HG03432 (cell line): Measurements from ENCODE around the gene SYT9.

ENCODE experiments used
- ATAC-seq: cut with Tn5 transposase; IDR thresholded peaks from one replicate; pipeline ENCODE4 v1.9.1; 2021; ENCODE audit warnings: mild to moderate bottlenecking, moderate library complexity; ENCODE audit not compliant: unreplicated experiment

SYT9 gene, protein sequence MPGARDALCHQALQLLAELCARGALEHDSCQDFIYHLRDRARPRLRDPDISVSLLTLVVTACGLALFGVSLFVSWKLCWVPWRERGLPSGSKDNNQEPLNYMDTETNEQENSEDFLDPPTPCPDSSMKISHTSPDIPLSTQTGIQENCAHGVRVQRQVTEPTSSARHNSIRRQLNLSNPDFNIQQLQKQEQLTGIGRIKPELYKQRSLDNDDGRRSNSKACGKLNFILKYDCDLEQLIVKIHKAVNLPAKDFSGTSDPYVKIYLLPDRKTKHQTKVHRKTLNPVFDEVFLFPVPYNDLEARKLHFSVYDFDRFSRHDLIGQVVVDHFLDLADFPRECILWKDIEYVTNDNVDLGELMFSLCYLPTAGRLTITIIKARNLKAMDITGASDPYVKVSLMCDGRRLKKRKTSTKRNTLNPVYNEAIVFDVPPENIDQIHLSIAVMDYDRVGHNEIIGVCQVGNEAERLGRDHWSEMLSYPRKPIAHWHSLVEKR

DNA sequence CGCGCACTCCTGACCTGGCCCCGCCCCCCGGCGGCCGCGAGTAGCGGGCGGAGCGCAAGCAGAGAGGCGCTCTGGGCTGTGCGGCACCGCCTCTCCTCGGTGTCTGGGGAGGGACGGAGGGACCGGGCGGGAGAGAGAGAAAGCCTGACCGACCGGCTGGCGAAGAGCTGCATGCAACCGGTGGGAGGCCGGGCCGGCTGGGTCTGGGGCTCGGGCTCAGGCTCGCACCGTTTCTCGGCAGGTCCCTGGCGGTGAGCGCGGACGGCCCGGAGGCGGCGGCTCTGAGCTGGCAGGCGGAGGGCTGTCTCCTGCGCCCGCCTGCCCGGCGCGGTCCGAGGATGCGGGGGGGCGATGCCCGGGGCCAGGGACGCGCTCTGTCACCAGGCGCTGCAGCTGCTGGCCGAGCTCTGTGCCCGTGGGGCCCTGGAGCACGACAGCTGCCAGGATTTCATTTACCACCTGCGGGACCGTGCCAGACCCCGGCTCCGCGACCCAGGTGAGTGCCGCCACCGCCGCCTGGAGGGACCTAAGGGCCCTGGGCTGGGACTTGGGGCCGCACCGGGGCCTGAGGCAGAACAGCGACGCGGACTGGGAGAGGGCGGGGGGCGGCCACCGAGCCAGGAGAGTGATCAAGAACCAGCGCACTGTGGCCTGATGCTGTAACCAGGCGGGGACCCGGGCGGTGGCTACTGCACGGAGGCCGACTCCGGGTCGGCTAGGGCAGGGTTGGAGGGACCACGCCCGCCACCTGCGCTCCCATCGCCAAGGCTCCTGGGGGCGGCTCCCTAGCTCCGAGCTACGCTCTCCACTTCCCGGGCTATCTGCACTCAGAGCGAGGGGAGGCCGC, at the start of gene SYT9:
Gene SYT9, plus strand, starts transcription at position 69 of the 847 bp plus-strand sequence. Its CDS starts 283 bp downstream, at position 352.
- peak; percentile 86 for ATAC-seq

DNA sequence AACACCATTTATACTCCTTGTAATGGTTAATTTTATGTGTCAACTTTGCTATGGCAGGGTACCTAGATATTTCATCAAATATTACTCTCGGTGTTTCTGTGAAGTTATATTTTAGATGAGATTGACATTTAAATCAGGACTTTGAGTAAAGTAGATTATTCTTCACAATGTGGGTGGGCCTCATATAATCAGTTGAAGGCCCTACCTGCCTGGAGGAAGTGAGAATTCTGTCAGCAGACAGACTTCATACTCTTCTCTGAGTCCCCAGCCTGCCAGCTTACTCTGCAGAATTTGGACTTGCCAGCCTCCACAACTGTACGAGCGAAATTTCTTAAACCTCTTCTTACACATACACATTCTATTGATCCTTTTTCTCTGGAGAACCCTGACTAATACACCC, 49.3 kb upstream of the SYT9 start:
- no peak for ATAC-seq

DNA sequence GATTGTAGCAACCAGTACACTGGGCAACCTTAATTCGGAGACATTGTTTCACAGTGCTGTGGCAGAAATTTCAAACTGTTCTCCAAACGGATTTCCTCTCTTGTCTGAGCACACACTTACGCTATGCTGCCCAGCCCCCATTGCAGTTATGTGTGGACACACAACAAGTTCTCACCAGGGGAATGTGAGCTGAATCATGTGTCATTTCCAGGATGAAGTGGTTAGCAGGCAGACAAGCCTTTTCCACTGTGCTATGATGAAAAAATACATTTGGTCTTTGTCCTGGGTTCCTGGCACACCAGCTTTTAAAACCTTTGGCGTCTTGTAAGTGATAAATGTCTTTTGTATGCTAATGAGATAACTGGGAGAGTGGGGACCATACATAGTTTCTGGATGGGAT, 46.9 kb upstream of the SYT9 start:
- ATAC-seq = no peak

DNA sequence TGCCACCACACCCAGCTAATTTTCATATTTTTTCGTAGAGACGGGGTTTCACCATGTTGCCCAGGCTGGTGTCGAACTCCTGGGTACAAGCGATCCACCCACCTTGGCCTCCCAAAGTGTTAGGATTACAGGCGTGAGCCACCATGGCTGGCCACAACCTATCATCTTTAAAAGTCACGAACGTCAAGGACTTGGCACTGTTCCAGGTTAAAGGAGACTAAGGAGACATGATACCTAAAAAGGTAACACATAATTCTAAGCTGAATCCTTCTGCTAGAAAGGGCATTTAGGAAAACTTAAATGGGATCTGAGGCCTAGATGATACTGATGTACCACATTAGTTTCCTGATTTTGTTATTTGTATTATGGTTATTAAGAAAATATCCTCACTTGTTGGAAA, 43.3 kb upstream of the SYT9 start:
- ATAC-seq = no peak

DNA sequence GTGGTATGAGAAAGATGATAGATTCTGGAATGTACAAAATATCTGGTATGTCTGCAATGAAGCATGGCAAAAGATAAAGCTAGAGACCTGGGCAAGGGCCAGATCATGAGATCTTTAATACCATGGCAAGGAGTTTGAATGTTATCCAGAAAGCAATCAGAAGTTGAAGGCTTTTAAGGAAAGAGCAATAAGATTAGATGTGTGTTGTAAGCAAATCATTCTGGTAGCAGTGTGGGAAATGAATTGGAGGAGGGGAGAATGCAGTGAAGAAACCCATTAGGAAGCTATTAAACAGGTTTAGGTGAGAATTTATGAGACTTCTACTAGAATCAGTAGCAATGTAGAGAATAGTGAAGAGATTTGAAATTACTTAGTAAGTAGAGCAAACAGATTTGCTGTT, 32.2 kb upstream of the SYT9 start:
- no peak for ATAC-seq

DNA sequence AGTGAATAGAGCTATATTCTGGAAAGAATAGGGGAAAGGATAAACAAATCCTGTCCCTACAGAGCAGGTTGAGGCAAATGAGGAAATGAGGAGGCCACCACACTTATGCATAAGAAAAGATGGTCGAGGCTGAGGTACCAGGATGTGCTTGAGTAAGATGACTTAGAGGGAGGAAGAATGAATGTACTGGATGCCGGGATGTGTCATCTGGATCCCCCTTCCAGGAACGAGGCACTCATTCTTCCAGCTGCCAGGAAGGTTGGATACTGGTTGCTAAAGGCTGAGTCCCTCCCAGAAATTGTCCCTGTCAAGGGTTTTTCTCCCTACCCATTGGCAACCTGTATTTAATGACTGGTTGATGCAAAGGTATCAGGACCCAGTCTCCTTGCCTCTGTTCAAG, 31.1 kb upstream of the SYT9 start:
- ATAC-seq = no peak

DNA sequence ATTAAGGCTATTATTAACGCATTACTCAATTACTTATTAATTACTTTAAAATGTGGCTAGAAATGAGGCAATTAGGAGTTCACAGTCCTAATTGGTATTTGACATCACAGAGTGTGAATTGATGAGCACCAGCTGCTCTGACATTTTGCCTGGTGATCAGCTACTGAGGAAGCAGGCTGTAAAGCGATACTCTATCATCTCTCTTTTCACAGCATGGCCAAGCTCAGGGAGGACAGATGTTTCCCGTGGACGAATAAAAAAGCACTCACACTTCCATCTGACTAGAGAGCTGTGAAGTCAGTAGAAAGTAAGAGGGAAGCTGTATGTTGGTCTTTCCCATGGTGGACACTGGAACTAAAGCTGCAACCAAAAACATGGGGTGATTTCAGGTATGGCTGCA, 29.1 kb upstream of the SYT9 start:
- ATAC-seq = no peak

DNA sequence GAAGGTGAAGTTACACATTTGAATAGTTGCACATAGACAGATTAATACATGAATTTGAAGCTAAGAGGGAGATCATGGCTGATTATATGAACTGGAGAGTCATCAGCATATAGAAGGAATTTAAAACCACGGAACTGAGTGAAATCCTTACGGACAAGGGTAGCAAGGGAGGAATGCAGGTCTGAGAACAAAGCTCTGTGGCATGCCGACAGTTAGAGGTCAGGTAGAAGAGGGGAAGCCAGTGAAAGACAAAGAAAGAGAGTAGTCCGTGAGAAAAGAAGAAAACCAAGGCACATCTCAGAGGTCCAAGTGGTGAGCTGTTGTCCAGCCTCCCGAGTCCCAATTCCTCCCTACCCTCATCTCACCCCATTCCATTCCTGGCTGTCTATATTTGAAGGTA, 11.8 kb upstream of the SYT9 start:
- no peak for ATAC-seq

DNA sequence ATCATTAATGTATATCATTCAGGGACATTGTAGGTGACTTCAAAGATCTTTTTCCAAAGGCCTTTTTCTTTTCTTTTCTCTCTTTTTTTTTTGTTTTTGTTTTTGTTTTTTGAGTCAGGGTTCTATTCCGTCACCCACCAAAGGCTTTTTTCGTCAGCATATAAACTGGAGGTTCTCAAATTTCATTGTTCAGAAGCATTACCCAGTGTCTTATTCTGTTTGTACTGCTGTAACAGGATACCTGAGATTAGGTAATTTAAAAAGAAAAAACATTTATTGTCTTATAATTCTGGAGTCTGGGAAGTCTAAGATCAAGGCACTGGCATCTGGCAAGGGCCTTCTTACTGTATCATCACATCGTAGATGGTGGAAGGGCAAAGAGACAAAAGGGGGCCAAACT, 6.4 kb upstream of the SYT9 start:
- ATAC-seq = no peak

DNA sequence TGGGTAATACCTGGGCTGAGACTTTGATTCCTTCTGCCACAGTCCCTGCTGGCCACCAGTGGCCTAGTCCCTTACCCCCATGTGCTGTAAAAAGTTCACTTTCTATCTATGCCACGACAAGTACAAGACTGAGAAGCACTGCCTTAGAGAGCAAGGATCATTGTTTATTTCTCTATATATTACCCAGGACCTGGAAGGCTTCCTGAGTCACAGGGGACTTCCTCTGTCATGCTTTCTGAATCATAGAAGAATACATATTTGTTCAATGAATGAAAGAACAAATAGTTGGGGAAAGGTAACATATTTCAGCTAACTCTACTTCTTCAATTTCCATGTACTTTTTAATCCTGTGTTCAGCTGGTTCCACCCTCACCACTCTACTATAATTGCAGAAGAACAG, 5.5 kb upstream of the SYT9 start:
- ATAC-seq = no peak

DNA sequence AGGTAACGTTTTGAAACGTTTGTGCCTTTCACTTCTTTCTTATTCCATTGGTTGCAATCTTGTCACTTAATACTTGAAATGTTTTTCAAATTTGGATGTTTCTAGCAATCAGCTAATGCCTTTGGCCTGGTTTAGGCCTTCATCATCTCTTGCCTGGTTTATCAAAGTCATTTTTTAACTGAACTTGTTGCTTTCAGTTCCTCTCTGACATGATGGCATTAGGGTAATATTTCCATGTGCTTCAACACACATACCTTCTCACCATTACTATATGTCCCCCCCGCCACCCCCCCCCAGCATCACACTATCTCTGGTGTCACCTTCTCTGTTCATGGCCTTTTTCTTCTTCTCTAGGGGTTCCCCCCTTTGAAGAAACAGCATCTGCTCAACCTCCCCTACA, 1.5 kb upstream of the SYT9 start:
- no peak for ATAC-seq

DNA sequence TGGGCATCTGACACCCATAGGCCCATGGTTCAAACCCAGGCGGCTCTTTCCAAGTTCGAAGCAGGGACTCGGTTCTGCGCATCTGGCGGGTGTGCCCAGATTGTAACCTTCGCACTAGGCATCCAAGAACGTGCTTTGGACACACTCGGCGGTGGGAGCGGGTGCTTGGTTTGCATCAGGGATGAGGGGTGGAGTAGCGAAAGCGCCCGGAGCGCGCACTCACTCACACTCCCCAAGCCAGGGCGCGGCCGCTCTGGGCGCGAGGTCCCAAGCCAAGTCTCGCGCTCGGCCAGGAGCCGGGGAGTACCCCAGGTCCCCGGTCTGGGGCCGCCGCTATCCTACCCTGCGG, 243 bp upstream of the SYT9 start:
- no peak for ATAC-seq

DNA sequence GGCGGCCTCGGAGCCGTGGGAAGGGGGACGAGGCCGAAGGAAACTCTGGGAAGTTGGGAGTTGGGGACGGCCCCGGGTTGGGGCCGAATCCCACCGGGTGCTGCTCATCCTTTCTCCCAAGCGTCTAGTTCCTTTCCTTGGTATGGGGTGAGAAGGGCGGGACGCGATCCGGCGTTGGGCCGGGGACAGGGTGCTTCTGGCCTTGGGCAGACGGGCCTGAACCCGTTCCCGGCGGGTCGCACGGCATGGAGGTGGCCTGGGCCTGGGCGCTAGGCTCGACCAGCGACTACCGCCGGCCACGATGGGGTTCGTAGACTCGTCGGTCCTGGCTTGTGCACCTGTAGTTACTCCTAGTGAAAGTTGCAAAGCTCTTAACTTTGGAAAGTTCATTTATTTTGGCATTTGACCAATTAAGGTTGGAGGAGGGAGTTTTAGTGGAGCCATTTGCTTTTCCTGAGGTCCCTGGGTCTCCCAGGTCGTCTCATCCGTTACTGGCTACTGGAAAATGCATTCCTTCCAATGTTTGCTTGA, 1.0 kb downstream of the SYT9 start:
- no peak for ATAC-seq

DNA sequence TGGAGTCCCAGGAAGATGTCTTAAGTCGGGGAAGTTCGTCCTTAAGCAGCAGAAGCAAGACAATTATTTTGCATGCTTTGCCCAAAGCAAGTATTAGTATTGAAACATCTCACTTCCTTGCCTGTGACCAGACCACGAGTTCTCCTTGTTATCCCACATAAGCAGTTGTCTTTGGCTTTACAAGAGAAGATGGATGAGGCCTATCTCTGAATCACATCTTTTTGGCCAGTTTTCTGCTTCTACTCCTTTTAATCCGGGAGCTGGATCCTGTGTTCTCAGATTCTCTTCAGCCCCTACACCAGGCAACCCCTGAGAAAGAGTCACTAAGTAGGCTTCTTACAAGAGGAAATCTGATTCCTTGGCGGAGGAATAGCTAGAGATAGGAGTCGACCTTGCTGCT, 2.1 kb downstream of the SYT9 start:
- ATAC-seq = no peak

DNA sequence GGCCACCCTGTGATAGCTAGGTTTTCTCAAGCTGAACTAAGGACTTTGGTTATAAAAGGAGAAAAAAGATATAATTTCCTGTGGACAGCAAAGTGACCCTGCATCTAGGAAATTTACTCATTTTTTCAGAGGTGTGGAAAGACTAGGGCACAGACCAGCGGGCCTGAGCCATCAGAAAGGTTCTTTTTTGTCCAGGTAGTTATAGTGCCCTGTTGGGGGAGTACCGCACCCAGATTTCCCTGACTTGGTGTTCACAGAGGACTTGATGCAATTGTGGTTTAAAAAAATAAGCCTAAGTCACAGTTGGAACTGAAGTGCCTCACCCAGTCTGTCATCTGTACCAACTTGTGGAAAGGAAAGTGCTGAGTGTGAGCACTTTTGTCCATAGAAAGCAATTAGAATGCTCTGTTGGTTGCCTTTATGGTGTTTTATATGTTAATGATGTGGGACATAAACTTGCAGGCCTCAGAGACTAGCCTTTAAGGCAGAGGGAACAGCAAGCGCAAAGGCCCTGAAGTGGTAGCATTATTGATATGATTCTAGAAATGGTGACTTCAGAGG, 3.1 kb downstream of the SYT9 start:
- ATAC-seq = no peak

DNA sequence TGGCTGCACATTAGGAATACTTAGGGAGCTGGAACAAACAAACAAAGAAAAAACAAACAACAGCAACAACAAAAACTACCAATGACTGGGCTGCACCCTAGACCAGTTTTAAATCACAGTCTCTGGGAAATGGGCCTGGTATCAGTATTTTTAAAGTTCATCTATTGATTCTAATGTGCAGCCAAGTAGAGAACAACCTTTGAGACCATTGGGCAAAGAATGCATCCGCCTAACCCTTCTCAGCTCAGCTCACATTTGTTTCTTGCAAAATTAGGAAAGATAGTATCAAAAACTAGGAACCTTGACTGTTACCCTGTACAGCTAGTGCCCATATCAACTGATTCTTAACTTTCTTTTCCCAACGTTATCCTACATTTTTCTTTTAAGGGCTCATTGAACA, 5.2 kb downstream of the SYT9 start:
- no peak for ATAC-seq

DNA sequence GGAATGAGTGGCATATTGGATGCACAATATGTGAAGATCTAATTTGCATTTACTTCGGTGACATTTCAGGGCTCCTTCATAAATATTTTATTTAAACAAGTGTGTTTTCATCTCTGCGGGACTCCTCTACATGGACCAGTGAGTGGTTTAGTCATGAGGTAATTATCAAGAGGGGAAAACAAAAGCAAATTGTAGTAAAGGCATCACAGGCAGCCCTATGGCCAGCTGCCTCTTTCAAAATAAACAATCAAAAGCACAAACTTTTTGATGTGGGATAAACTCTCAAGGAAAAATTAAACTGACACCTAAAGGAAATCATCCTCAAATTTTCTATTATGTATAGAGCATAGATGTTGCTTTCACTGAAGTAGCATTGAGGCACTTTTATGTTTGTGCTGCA, 6.0 kb downstream of the SYT9 start:
- no peak for ATAC-seq

DNA sequence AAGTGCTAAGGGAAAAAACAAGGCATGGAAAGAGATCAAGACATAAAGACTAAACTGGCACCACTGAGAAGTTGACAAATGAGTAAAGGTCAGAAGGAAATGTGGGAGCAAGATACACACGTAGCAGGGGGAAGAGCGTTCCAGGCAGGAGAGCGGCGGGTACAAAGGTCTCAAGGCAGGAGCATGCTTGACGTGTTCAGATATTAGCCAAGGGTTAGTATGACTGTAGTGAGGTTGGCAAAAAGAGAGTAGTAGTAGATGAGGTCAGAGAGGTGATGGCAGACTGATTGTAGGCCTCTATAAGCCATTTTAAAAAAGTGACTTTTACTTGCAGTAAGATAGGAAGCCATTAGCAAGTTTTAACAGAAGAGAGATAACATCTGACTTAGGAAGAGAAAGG, 9.9 kb downstream of the SYT9 start:
- no peak for ATAC-seq

DNA sequence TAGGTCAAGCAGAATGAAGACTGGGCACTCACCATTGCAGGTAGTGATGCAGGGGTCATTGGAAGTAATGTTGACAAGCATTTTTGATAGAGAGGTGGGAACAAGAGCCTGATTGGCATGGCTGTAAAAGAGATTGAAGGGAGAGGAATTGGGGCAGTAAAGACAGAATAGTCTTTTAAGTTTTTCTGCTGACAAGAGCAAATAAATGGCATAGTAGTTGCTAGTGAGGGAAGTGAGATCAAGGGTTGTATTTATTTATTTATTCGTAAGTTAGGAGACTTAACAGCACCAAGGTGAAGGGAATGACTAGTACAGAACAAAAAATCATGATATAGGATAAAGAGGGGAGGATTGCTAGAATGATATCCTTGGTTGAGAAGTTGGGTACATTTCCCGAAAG, 11.0 kb downstream of the SYT9 start:
- ATAC-seq = no peak

DNA sequence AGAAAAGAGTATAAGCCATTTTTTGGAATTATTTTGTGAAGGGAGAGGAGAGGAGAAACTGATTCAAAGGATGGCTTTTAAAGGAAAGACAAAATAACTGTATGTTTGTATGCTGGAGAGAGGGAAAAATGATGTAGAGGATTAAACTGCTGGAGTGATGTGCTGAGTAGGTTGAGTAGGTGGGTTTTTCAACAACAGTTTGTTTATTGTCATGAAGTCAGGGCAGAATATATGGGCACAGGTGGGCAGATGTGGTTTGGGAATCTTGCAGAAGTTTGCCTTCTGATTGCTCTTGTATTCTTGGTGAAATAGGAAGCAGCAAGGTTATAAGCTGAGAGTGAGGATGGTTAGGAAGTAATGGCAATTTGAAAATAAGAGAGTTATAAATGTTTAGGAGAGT, 12.1 kb downstream of the SYT9 start:
- no peak for ATAC-seq

DNA sequence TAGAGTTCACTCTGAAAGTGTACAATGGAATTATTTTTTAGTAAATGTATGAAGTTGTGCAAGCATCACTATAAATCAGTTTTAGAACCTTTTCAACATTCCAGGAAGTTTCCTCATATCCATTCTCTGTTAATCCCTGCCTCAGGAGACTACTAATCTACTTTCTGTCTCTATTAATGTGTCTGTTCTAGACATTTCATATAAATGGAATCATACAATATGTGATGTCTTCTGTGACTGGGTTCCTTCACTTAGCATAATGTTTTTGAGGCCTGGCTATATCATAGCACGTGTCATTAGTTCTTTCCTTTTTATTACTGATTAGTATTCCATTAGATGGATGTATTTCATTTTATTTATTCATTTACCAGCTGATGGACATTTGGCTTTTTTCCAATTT, 17.1 kb downstream of the SYT9 start:
- no peak for ATAC-seq
